Lung (tissue), 12 donors: Measurements from ENCODE around the gene SRCAP. TPM values are rescaled to one million over a fixed set of nuclear protein-coding genes. Genes with fewer than 3 reads are reported as not detected.

ENCODE experiments used
- ATAC-seq: fragments of 200-7000 bp; cut with Tn5 transposase; one replicate; pipeline ENCODE4 v1.9.1; 2020; ENCODE audit warnings: moderate number of reproducible peaks; ENCODE audit not compliant: insufficient read depth, low FRiP score
- DNase-seq, 3 donors: peaks; one replicate each; pipeline ENCODE4 v3.0.0-alpha.2; 2013 to 2017
- H3K27ac ChIP-seq, 2 donors: one replicate each; pipeline ENCODE4 v1.5.1; 2013; ENCODE audit warnings: mild to moderate bottlenecking in 2 of 2, moderate library complexity in 2 of 2, control low read depth in 1 of 2, inconsistent platforms in 1 of 2, low read depth in 1 of 2, low read length in 1 of 2
- H3K27me3 ChIP-seq, 3 donors: one replicate each; pipeline ENCODE4 v1.5.1; 2013; ENCODE audit warnings: low read length in 2 of 3; ENCODE audit not compliant: control insufficient read depth in 3 of 3, insufficient read depth in 3 of 3
- H3K36me3 ChIP-seq, 4 donors: one replicate each; pipeline ENCODE4 v1.5.1; 2013; ENCODE audit warnings: low read length in 4 of 4, mild to moderate bottlenecking in 1 of 4, moderate library complexity in 1 of 4; ENCODE audit not compliant: control insufficient read depth in 4 of 4, insufficient read depth in 4 of 4
- H3K4me1 ChIP-seq, 5 donors: one replicate each; pipeline ENCODE4 v1.5.1; 2013; ENCODE audit warnings: low read length in 5 of 5, mild to moderate bottlenecking in 2 of 5, moderate library complexity in 1 of 5; ENCODE audit not compliant: control insufficient read depth in 5 of 5, insufficient read depth in 5 of 5
- H3K4me3 ChIP-seq: one replicate; pipeline ENCODE4 v1.5.1; 2013; ENCODE audit warnings: mild to moderate bottlenecking, control low read depth, moderate library complexity
- H3K9ac ChIP-seq, 2 donors: one replicate each; pipeline ENCODE4 v1.5.1; 2013; ENCODE audit warnings: low read length in 2 of 2, control low read depth in 1 of 2; ENCODE audit not compliant: insufficient read depth in 1 of 2
- H3K9me3 ChIP-seq, 4 donors: one replicate each; pipeline ENCODE4 v1.5.1; 2013; ENCODE audit warnings: low read length in 3 of 4, mild to moderate bottlenecking in 1 of 4, moderate library complexity in 1 of 4; ENCODE audit not compliant: control insufficient read depth in 4 of 4, insufficient read depth in 3 of 4
- CTCF ChIP-seq: IDR thresholded peaks from 2 replicates; pipeline ENCODE4 v1.5.1; 2012; ENCODE audit warnings: mild to moderate bottlenecking; ENCODE audit errors: control extremely low read depth, extremely low read depth
- WGBS, 2 donors: extraction: QIAGEN DNeasy Blood & Tissue Kit; methylation state at CpG; one replicate each; pipeline ENCODE4 v1.1.7; 2013; 5-methylcytosine and 5-hydroxymethylcytosine counted together
- polyA plus RNA-seq, 2 donors: library from polyadenylated mRNA; stranded (reverse); fragments of 200-250 nt; gene quantifications; one replicate each; pipeline ENCODE4 v1.2.1, GENCODE V29; 2013
- total RNA-seq, 2 donors: library from RNA; depleted of rRNA in 1 of 2; stranded (reverse); fragments of >200 nt in 1 of 2; gene quantifications; one replicate each; pipeline ENCODE4 v1.2.1, GENCODE V29; 2014 to 2021
- donor health status: control.
- donor health status: control.
- donor health status: Bipolar disorder and iron deficiency.
- donor health status: healthy.
- donor health status: DM: yes; HTN: yes; CAD: no.

The SRCAP gene
- total and polyA plus RNA-seq, 4 donors, result 13.4 to 61.0 (median 31.3) TPM

- Histone ChIP-seq H3K9me3 (no peaks in the 10 kb centered on the region), H3K4me3 (no peak overlapping the region), H3K4me1 (peaks cover 0 to 9% (median 3%) of the 10 kb centered on the region in 5 donors), H3K27me3 (no peaks in the 10 kb centered on the region), H3K27ac (peak overlapping the region; percentile 68 to 75), H3K9ac (peak overlapping the region in 1 of 2 donors; percentile 23), H3K36me3 (peaks cover 33 to 55% (median 39%) of the 10 kb centered on the region in 4 donors)
- TF ChIP-seq CTCF, result no peak
- DNase-seq (peak; percentile 75 to 86 (median 84)), ATAC-seq (peak; percentile 76)
- WGBS, 2 donors, result 54 to 70% methylated on average over 8 of the region's 8 CpGs
Observed at GRCh38 chr16:30740364-30741251, 41.6 kb downstream of the SRCAP start.

- Histone ChIP-seq H3K27ac (peak overlapping the region; percentile 14 to 68), H3K4me1 (peaks cover 0 to 9% (median 3%) of the 10 kb centered on the region in 5 donors), H3K9me3 (no peaks in the 10 kb centered on the region), H3K4me3 (no peak overlapping the region), H3K27me3 (no peaks in the 10 kb centered on the region), H3K9ac (peak overlapping the region in 1 of 2 donors; percentile 34), H3K36me3 (peaks cover 25 to 46% (median 33%) of the 10 kb centered on the region in 4 donors)
- DNase-seq (peak; percentile 50 to 75 (median 64)), ATAC-seq (peak; percentile 84)
- TF ChIP-seq CTCF, result no peak
- WGBS, 2 donors, result 71 to 79% methylated on average over 6 of the region's 6 CpGs
Observed at GRCh38 chr16:30741461-30741914, 42.5 kb downstream of the SRCAP start.

- no peak overlapping the region for H3K27ac ChIP-seq
Observed at GRCh38 chr16:30743716-30744115, 44.7 kb downstream of the SRCAP start.

More at GRCh38 chr16:30743716-30744115, 44.7 kb downstream of the SRCAP start:
- DNase-seq, result no peak
- TF ChIP-seq CTCF, result no peak
- 95 to 96% methylated on average over 11 of the region's 11 CpGs for WGBS, 2 donors
- Histone ChIP-seq H3K4me1 (peaks cover 0 to 12% (median 4%) of the 10 kb centered on the region in 5 donors), H3K9me3 (no peaks in the 10 kb centered on the region), H3K4me3 (no peak overlapping the region), H3K27me3 (no peaks in the 10 kb centered on the region), H3K9ac (no peak overlapping the region), H3K36me3 (peaks cover 12 to 24% (median 17%) of the 10 kb centered on the region in 4 donors)
- ATAC-seq, result no peak
